Trophoblast cell (in vitro differentiated cells and primary cell): ENCODE data around the gene PRDM11.

Experiments
- DNase-seq, 2 donors: peaks; one replicate each; pipeline ENCODE4 v3.0.0-alpha.2; 2016
- H2AFZ ChIP-seq: 2 replicates; pipeline ENCODE4 v1.6.1; 2013; ENCODE audit warnings: low read length, moderate library complexity, mild to moderate bottlenecking; ENCODE audit not compliant: insufficient read depth, poor library complexity
- H2AK5ac ChIP-seq: 2 replicates; pipeline ENCODE4 v1.6.1; 2013; ENCODE audit warnings: mild to moderate bottlenecking, low read length
- H2BK120ac ChIP-seq: 2 replicates; pipeline ENCODE4 v1.6.1; 2013; ENCODE audit warnings: low read length, mild to moderate bottlenecking, moderate library complexity; ENCODE audit not compliant: insufficient read depth, poor library complexity
- H2BK12ac ChIP-seq: 2 replicates; pipeline ENCODE4 v1.6.1; 2013; ENCODE audit warnings: mild to moderate bottlenecking, low read length, moderate library complexity
- H2BK5ac ChIP-seq: 2 replicates; pipeline ENCODE4 v1.6.1; 2013; ENCODE audit warnings: low read length, low read depth, moderate library complexity, mild to moderate bottlenecking; ENCODE audit not compliant: poor library complexity
- H3K14ac ChIP-seq: 2 replicates; pipeline ENCODE4 v1.6.1; 2013; ENCODE audit warnings: mild to moderate bottlenecking, low read length
- H3K18ac ChIP-seq: 2 replicates; pipeline ENCODE4 v1.6.1; 2013; ENCODE audit warnings: mild to moderate bottlenecking, low read length
- H3K23ac ChIP-seq: 2 replicates; pipeline ENCODE4 v1.6.1; 2013; ENCODE audit warnings: low read length
- H3K27ac ChIP-seq: 2 replicates; pipeline ENCODE4 v1.5.1; 2013; ENCODE audit warnings: low read depth, mild to moderate bottlenecking, inconsistent platforms, low read length, moderate library complexity
- H3K27me3 ChIP-seq: 2 replicates; pipeline ENCODE4 v1.6.1; 2013; ENCODE audit warnings: inconsistent platforms, mild to moderate bottlenecking, low read length, moderate library complexity; ENCODE audit not compliant: insufficient read depth
- H3K36me3 ChIP-seq, 2 experiments: 1 replicate in 1 of 2; 2 replicates in 1 of 2; pipeline ENCODE4 v1.6.1; 2013; ENCODE audit warnings: low read length in 2 of 2, mild to moderate bottlenecking in 2 of 2, moderate library complexity in 1 of 2; ENCODE audit not compliant: insufficient read depth in 2 of 2, control insufficient read depth in 1 of 2
- H3K4ac ChIP-seq: 2 replicates; pipeline ENCODE4 v1.6.1; 2013; ENCODE audit warnings: low read depth, mild to moderate bottlenecking, low read length, moderate library complexity
- H3K4me1 ChIP-seq, 2 experiments: 1 replicate in 1 of 2; 2 replicates in 1 of 2; pipeline ENCODE4 v1.6.1; 2013; ENCODE audit warnings: low read length in 2 of 2, mild to moderate bottlenecking in 2 of 2, moderate library complexity in 1 of 2; ENCODE audit not compliant: insufficient read depth in 2 of 2, control insufficient read depth in 1 of 2
- H3K4me2 ChIP-seq: 2 replicates; pipeline ENCODE4 v1.6.1; 2013; ENCODE audit warnings: inconsistent platforms, mild to moderate bottlenecking, low read length, moderate library complexity
- H3K4me3 ChIP-seq: 2 replicates; pipeline ENCODE4 v1.5.1; 2013; ENCODE audit warnings: mild to moderate bottlenecking, low read depth, low read length, inconsistent platforms
- H3K79me1 ChIP-seq: one replicate; pipeline ENCODE4 v1.6.1; 2013; ENCODE audit warnings: low read length
- H3K79me2 ChIP-seq: 2 replicates; pipeline ENCODE4 v1.6.1; 2013; ENCODE audit warnings: low read length, mild to moderate bottlenecking; ENCODE audit not compliant: control insufficient read depth, insufficient read depth, poor library complexity
- H3K9ac ChIP-seq: 2 replicates; pipeline ENCODE4 v1.6.1; 2013; ENCODE audit warnings: mild to moderate bottlenecking, low read length
- H3K9me3 ChIP-seq: 2 replicates; pipeline ENCODE4 v1.6.1; 2013; ENCODE audit warnings: low read depth, mild to moderate bottlenecking, control low read depth, inconsistent platforms, low read length; ENCODE audit not compliant: insufficient read depth
- H4K12ac ChIP-seq: 2 replicates; pipeline ENCODE4 v1.6.1; 2013; ENCODE audit warnings: low read depth, mild to moderate bottlenecking, low read length, moderate library complexity
- H4K8ac ChIP-seq: 2 replicates; pipeline ENCODE4 v1.6.1; 2013; ENCODE audit warnings: low read depth, mild to moderate bottlenecking, low read length, moderate library complexity
- H4K91ac ChIP-seq: one replicate; pipeline ENCODE4 v1.6.1; 2013; ENCODE audit warnings: low read depth, mild to moderate bottlenecking, low read length, moderate library complexity
- WGBS: extraction: QIAGEN DNeasy Blood & Tissue Kit; methylation state at CpG from one replicate; pipeline ENCODE4 v1.1.7; 2013; ENCODE audit warnings: missing lambda C conversion rate; ENCODE audit not compliant: insufficient read length, insufficient coverage; ENCODE audit errors: extremely low coverage; 5-methylcytosine and 5-hydroxymethylcytosine counted together

Gene PRDM11

GRCh38 chr11:45167283-45167682 lies 20.8 kb downstream of the PRDM11 start:
- Histone ChIP-seq H3K9ac (no peak overlapping the region), H3K4me1 (no peaks in the 10 kb centered on the region), H4K12ac (no peak overlapping the region), H4K91ac (no peak overlapping the region), H3K23ac (no peak overlapping the region), H3K27ac (no peak overlapping the region), H3K36me3 (no peaks in the 10 kb centered on the region), H3K9me3 (no peaks in the 10 kb centered on the region), H3K18ac (no peak overlapping the region), H4K8ac (no peak overlapping the region), H3K4ac (no peak overlapping the region), H2BK5ac (no peak overlapping the region), H2AK5ac (no peak overlapping the region), H2BK12ac (no peak overlapping the region), H3K4me2 (no peak overlapping the region), H2BK120ac (no peak overlapping the region), H3K79me1 (no peaks in the 10 kb centered on the region), H3K14ac (no peak overlapping the region), H3K27me3 (no peaks in the 10 kb centered on the region), H2AFZ (no peak overlapping the region), H3K4me3 (no peak overlapping the region), H3K79me2 (no peaks in the 10 kb centered on the region)
- no peak for DNase-seq
- no CpG with 5 or more reads among the region's 2 CpGs for WGBS

GRCh38 chr11:45168366-45169130 lies 22.1 kb downstream of the PRDM11 start:
- Histone ChIP-seq H2AK5ac (no peak overlapping the region), H3K9ac (no peak overlapping the region), H3K4me1 (no peaks in the 10 kb centered on the region), H3K4me3 (no peak overlapping the region), H2BK120ac (no peak overlapping the region), H3K27me3 (no peaks in the 10 kb centered on the region), H3K27ac (no peak overlapping the region), H4K12ac (no peak overlapping the region), H4K91ac (no peak overlapping the region), H3K18ac (no peak overlapping the region), H2AFZ (no peak overlapping the region), H3K14ac (no peak overlapping the region), H2BK12ac (no peak overlapping the region), H3K36me3 (no peaks in the 10 kb centered on the region), H3K23ac (no peak overlapping the region), H3K4me2 (no peak overlapping the region), H3K79me1 (no peaks in the 10 kb centered on the region), H3K9me3 (no peaks in the 10 kb centered on the region), H3K4ac (no peak overlapping the region), H4K8ac (no peak overlapping the region), H3K79me2 (no peaks in the 10 kb centered on the region), H2BK5ac (no peak overlapping the region)
- no peak for DNase-seq
- no CpG with 5 or more reads among the region's 10 CpGs for WGBS

- Histone ChIP-seq H2AK5ac (no peak overlapping the region), H3K27ac (no peak overlapping the region), H3K9ac (no peak overlapping the region), H4K91ac (no peak overlapping the region), H3K9me3 (no peaks in the 10 kb centered on the region), H3K79me2 (no peaks in the 10 kb centered on the region), H3K18ac (no peak overlapping the region), H2BK12ac (no peak overlapping the region), H2BK120ac (no peak overlapping the region), H4K12ac (no peak overlapping the region), H3K27me3 (no peaks in the 10 kb centered on the region), H3K79me1 (no peaks in the 10 kb centered on the region), H3K23ac (no peak overlapping the region), H2BK5ac (no peak overlapping the region), H2AFZ (no peak overlapping the region), H4K8ac (no peak overlapping the region), H3K4me3 (no peak overlapping the region), H3K4me2 (no peak overlapping the region), H3K14ac (no peak overlapping the region), H3K36me3 (no peaks in the 10 kb centered on the region), H3K4ac (no peak overlapping the region), H3K4me1 (no peaks in the 10 kb centered on the region)
- no peak for DNase-seq
- WGBS, result no CpG with 5 or more reads among the region's 3 CpGs
Measured at GRCh38 chr11:45169310-45170072, 23.1 kb downstream of the PRDM11 start.

- DNase-seq, result no peak
- no peak overlapping the region for H3K4me2 ChIP-seq
- no peaks in the 10 kb centered on the region for H3K36me3 ChIP-seq
- no peaks in the 10 kb centered on the region for H3K27me3 ChIP-seq
- no peak overlapping the region for H3K4me3 ChIP-seq
- H3K79me1 ChIP-seq, result no peaks in the 10 kb centered on the region
- H2AFZ ChIP-seq, result no peak overlapping the region
- no peak overlapping the region for H3K4ac ChIP-seq
- H3K9ac ChIP-seq, result no peak overlapping the region
- no peak overlapping the region for H2AK5ac ChIP-seq
- no peaks in the 10 kb centered on the region for H3K9me3 ChIP-seq
- H3K27ac ChIP-seq, result no peak overlapping the region
- no peaks in the 10 kb centered on the region for H3K79me2 ChIP-seq
- no peak overlapping the region for H3K18ac ChIP-seq
- no CpG with 5 or more reads among the region's 2 CpGs for WGBS
- no peak overlapping the region for H4K12ac ChIP-seq
- no peak overlapping the region for H2BK12ac ChIP-seq
- no peak overlapping the region for H3K14ac ChIP-seq
- H4K91ac ChIP-seq, result no peak overlapping the region
- H3K23ac ChIP-seq, result no peak overlapping the region
- no peak overlapping the region for H2BK120ac ChIP-seq
- no peak overlapping the region for H4K8ac ChIP-seq
- no peaks in the 10 kb centered on the region for H3K4me1 ChIP-seq
- H2BK5ac ChIP-seq, result no peak overlapping the region
Measured at GRCh38 chr11:45170484-45170883, 24.0 kb downstream of the PRDM11 start.
